Ovary (tissue), 3 donors: ENCODE data around the gene SLC25A28.

ENCODE experiments used
- EP300 ChIP-seq: sonication (generic); formaldehyde crosslinking; IDR thresholded peaks from one replicate; pipeline ENCODE4 v1.6.1; 2017; ENCODE audit warnings: antibody characterized with exemption
- POLR2A ChIP-seq: fragments of 450-650 bp; IDR thresholded peaks from one replicate; pipeline ENCODE4 v1.6.1; 2017; ENCODE audit warnings: antibody characterized with exemption, mild to moderate bottlenecking, moderate library complexity
- TF ChIP-seq, protein P1 (sequence below), 3 donors: fragments of 450-650 bp in 2 of 3; fragments of 200-600 bp in 1 of 3; IDR thresholded peaks; one replicate each; pipeline versions ENCODE4 v1.5.1 to v1.8.0; 2016 to 2022; ENCODE audit warnings: antibody characterized with exemption in 3 of 3, mild to moderate bottlenecking in 1 of 3
- donor health status: DM: no; HTN: no; CAD: no.

DNA sequence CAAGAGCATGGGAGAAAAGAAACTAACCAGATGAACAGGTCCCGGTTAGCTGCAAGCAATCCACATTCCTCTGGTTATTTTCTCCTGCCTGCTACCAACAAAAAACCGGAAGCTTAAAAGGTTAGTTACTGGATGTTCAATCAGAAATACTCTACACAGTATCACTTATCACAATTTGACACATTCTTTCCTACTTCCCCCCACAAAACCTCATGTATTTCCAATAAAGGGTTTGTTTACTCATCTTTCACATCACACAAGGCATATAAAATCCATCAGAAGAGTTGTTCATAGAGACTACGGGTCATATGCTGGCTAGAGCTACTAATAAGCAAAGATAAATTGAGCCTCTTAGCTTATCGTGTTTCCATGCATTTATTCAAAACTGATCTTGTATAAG, 4.8 kb downstream of the SLC25A28 start:
- TF ChIP-seq, protein P1, sequence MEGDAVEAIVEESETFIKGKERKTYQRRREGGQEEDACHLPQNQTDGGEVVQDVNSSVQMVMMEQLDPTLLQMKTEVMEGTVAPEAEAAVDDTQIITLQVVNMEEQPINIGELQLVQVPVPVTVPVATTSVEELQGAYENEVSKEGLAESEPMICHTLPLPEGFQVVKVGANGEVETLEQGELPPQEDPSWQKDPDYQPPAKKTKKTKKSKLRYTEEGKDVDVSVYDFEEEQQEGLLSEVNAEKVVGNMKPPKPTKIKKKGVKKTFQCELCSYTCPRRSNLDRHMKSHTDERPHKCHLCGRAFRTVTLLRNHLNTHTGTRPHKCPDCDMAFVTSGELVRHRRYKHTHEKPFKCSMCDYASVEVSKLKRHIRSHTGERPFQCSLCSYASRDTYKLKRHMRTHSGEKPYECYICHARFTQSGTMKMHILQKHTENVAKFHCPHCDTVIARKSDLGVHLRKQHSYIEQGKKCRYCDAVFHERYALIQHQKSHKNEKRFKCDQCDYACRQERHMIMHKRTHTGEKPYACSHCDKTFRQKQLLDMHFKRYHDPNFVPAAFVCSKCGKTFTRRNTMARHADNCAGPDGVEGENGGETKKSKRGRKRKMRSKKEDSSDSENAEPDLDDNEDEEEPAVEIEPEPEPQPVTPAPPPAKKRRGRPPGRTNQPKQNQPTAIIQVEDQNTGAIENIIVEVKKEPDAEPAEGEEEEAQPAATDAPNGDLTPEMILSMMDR (IDR thresholded peaks at IDR 0.05): no peak
- TF ChIP-seq POLR2A (no peak), EP300 (no peak)
